ENCODE results near the gene PPP1R3F.

Gene PPP1R3F

DNA sequence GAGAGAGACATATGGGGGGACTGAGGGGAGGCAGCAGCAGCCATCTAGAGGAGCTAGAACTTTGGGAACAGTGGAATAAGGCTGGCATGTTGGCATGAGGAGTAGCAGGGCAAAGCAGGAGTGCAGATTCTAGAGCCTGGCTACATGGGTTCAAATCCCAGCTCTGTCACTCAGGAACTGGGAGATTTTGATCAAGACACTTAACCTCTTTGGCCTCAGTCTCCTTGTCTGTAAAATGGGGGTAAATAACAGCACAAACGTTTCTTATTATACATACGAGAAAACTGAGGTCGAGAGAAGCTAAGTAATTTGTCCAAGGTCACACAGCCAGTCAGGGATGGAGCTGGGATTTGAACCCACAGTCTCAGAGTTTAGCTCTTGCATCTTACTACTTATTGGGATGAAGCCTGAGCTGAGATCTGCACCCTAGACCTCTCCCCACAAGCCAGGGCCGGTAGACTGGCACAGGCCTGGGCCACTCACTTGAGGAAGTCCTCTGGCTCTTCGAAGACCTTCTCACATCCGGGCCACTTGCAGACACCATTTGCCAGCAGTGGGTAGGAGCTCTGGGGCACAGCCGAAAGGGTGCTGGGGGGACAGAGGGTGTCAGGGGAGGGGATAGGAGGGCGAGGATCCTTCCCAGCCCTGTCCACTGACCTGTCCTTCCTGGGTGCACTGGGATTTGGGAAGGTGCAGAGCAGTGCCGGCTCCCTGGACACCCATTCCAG, 13.2 kb upstream of the PPP1R3F start:
- TF ChIP-seq, protein P1, sequence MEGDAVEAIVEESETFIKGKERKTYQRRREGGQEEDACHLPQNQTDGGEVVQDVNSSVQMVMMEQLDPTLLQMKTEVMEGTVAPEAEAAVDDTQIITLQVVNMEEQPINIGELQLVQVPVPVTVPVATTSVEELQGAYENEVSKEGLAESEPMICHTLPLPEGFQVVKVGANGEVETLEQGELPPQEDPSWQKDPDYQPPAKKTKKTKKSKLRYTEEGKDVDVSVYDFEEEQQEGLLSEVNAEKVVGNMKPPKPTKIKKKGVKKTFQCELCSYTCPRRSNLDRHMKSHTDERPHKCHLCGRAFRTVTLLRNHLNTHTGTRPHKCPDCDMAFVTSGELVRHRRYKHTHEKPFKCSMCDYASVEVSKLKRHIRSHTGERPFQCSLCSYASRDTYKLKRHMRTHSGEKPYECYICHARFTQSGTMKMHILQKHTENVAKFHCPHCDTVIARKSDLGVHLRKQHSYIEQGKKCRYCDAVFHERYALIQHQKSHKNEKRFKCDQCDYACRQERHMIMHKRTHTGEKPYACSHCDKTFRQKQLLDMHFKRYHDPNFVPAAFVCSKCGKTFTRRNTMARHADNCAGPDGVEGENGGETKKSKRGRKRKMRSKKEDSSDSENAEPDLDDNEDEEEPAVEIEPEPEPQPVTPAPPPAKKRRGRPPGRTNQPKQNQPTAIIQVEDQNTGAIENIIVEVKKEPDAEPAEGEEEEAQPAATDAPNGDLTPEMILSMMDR (conservative IDR thresholded peaks at IDR 0.05; ENCODE audit: low read depth, low read length) = no peak
- DNase-seq (ENCODE audit: low read depth) = no peak
- H3K4me3 ChIP-seq (ENCODE audit: low read depth, low read length) = no peak overlapping the region

DNA sequence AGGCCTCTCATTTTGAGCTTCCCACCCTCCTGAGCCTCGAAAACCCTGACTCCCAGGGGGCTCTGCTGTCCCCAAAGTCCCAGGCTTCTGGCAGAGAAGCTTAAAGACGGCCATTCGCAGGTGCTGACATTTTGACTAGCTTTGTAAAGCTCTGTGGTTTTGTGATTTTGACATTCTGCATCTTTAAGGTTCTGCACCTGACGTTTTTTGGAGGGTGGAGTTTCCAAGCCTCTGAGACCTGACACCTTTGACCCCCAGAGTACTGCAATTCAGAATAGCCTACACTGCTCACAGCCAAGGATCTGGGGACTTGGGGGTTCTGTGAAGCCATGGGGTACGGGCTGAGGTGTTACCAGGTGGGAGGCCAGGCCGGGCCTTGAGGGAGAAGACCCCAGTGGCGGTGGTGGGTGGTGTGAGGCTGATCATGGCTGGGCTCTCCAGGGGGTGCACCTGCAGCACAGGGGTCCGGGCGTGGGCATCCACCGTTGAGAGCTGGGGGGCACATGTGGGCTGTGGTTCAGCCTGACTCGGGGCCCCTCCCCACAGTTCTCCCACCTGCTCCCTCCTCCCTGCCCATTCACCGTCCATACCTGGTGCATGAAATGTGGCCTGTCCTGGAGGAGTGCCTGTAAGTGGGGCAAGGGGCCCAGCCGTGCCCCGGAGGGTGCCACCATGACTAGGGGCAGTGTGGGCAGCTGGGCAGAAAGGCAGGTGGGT, 12.4 kb upstream of the PPP1R3F start:
- DNase-seq (ENCODE audit: low read depth) = no peak
- TF ChIP-seq, protein P1 (conservative IDR thresholded peaks at IDR 0.05; ENCODE audit: low read depth, low read length) = no peak
- no peak overlapping the region for H3K4me3 ChIP-seq (ENCODE audit: low read depth, low read length)

DNA sequence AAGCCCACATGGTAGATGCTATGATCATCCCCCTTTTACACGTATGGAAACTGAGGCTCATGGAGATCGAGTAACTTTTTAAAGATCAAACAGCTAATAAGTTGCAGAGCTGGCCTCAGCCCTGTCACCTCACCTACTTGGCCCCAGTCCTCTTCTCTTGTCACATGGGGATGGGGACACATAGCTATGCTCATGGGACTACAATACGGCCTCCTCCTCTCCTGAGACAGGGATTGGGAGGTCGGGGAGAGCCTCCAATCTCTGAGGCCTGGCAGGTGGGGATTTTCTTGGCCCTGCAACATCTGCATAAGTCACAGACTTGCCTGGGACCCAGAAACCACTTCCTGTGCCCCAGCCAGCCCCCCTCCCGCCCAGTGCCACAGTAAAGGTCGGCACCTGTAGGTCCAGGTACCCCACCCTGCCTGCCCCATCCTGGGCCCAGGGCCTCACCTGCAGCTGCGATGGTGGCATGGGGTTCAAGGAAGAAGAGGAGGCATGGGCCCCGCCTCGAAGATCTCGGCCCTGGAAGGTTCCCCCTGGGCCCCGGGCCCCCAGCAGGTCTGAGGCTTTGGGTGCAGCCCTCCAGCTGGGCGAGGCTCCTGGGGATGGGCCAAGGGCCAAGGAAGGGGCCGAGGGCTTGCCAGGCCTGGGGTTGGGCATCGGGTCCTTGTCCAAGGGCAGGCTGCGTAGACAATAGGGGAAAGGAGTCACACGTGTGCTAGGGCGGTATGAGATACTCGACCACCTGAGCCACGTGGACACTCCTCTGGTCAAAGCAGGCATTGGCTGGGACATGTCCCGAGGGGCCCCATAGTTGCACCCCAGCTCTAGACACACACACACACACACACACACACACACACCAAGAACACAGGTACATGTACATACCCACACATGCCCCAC, 11.5 kb upstream of the PPP1R3F start:
- TF ChIP-seq, protein P1 (conservative IDR thresholded peaks at IDR 0.05; ENCODE audit: low read depth, low read length) = no peak
- H3K4me3 ChIP-seq (ENCODE audit: low read depth, low read length) = no peak overlapping the region
- no peak for DNase-seq (ENCODE audit: low read depth)

DNA sequence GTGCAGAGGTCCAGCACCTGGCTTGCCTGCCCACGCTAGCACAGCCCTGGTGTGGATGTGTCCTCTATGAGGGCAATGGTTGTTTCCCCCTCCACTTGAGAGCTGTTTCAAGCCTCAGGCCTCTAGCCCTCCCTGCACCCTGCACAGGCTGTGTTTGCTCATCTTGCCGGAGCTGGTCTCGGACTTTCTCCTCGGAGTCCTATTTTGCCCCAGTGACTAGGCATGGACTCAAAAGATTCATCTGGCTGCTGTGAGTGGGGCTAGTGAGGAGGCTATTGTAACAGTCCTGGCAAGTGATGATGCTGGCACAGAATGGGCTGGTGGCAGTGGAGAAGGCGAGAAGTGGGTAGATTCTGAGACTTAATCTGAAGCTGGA, 10.9 kb upstream of the PPP1R3F start:
- no peak overlapping the region for H3K4me3 ChIP-seq (ENCODE audit: low read depth, low read length)
- TF ChIP-seq, protein P1 (conservative IDR thresholded peaks at IDR 0.05; ENCODE audit: low read depth, low read length) = no peak
- no peak for DNase-seq (ENCODE audit: low read depth)

DNA sequence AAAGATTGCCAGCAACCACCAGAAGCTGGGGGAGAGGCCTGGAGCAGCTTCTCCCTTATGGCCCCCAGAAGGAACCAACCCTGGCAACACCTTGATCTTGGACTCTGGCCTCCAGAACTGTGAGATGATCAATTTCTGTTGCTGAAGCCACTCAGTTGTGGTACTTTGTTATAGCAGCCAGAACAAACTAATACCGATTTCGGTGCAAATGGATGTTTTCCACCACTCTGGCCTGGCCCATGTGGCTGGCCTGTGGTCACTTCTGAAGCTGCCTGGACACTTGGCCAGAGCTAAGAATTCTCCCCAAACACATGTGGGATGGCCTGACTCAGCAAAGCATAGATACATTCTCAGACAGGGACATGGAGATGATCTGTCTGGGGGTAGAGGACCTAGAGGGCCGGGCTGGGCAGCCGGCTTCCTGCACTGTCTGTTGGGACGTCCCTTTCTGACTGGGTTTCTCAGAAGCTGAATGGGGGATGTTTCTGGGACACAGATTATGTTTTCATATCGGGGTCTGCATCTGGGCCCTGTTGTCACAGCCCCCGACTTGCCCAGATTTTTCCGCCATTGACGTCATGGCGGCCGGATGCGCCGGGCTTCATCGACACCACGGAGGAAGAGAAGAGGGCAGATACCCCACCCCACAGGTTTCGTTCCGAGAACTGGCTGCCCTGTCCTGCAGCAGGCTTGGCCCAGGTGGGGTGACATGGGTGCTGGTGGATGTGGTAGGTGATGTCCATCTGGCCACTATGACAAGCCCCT, 9.2 kb upstream of the PPP1R3F start:
- TF ChIP-seq, protein P1 (conservative IDR thresholded peaks at IDR 0.05; ENCODE audit: low read depth, low read length) = no peak
- no peak overlapping the region for H3K4me3 ChIP-seq (ENCODE audit: low read depth, low read length)
- no peak for DNase-seq (ENCODE audit: low read depth)

DNA sequence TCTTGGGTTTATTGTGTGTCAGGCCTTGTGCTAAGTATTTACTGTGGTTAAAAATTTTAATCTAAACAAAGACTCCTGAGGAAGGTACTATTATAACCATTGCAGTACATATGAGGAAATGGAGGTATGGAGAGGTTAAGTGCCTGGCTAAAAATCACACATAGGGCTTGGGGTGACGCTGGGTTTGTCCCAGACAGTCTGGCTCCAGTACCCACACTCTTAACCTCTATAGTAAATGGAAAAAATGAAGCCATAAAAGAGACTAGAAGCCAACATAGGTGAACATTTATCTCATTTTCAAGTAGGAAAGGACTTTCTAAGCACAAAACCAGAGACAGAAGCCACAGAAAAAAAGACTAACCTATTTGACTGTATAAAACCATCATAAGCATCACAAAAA, 7.0 kb upstream of the PPP1R3F start:
- no peak overlapping the region for H3K4me3 ChIP-seq (ENCODE audit: low read depth, low read length)
- TF ChIP-seq, protein P1 (conservative IDR thresholded peaks at IDR 0.05; ENCODE audit: low read depth, low read length) = no peak
- DNase-seq (ENCODE audit: low read depth) = no peak
